ENCODE data around the gene DNAL4.

Gene DNAL4

DNA sequence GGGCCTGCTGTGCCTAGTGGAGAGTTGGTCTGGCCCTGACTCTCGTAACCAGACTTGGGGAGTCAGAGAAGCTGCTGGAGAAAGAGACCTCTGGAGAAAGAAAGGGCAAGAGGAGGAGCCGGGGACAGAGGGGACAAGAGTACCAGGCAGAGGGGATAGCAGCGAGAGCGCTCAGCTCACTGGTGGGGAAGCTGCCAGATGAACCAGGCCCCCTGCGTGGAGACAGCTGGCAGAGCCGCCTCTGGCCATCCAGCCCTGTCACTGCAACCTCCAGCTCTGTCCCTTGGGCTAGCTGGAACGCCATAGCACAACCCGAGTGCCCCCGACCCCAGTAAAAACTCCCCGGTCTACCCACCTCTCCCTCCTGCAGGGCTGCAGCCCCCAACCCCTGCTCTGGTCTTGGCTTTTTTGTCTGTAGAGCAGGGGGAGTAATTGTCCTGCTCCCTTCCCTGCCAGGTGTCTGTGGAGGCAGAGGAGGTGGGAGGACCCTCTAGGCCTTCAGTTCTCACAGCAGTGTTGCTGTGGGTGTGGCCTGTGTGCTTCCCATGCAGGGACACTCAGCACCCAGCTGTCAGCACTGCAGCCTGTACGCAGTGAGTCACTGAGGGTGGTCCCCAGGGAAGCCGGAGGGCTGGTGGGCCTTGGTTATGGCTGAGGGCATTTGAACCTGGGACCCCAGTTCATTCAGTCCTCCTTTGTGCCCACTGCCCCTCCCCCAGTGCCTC is 33.3 kb downstream of the DNAL4 start:
- no peak for DNase-seq (ENCODE audit: extremely low read depth in 1 of 2, low read depth in 1 of 2)

DNA sequence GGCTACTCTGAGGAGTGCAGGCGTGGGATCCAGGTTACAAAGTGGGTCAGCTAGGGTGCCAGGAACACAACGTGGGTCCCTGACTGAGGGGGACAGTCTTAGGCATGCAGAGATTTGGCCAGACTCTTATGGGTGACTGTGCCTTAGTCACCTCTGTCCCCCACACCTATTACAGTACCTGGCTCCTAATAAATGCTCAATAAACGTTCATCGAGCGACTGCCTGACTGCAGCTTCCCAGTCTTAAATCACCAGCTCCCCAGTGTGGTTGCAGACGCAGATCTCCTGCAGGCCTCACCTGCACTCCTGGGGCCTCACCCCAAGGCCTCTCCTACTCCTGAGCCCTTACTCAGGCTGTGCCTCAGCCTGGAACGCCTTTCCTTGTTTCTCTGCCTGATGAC is 34.9 kb downstream of the DNAL4 start:
- no peak for DNase-seq (ENCODE audit: extremely low read depth in 1 of 2, low read depth in 1 of 2)

DNA sequence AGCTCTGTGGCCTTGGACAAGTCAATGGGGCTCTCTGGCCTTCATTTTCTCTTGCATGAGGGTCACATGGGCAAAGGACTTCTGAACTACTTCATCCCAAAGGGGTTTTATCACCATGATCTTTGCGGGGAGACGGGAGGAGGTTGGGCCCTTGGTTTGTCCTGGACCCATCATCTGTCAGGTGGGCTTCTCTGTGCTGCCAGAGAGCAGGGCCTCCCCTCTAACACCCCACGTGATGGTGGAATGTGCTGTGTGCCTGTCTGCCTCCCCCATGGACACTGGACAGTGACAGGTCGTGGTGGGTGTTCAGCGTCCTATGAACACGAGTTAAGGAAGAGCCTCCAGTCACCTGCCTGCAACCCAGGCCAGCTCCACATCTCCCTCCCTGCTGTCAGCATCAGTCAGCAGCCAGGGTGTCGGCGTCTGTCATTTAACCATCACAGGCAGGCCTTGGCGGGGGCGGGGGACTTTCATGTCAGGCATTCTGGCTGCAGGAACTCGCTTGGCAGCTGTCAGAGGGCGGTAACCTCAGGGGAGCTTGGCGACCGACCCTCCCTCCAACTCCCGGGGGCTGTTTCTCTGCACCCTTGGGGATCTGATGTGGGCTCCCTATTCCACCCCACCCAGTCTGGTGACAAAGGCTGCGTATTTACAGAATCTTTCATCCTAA is 35.5 kb downstream of the DNAL4 start:
- DNase-seq (ENCODE audit: extremely low read depth in 1 of 2, low read depth in 1 of 2), result peak in 1 of 2 donors; percentile 65

DNA sequence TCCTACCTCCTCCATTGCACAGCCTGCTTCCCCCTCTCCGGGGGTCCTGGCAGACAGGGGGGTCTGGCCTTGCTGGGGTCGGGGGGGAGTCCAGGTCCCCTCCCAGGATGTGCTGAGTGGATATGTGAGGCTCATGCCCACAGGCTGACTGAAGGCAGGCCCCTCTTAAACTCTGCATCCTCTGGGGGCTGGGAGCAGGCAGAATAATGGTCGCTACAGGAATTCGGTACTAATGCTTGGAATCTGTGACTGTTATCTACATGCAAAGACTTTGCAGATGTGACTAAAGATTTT is 36.5 kb downstream of the DNAL4 start:
- DNase-seq (ENCODE audit: extremely low read depth in 1 of 2, low read depth in 1 of 2), result no peak

DNA sequence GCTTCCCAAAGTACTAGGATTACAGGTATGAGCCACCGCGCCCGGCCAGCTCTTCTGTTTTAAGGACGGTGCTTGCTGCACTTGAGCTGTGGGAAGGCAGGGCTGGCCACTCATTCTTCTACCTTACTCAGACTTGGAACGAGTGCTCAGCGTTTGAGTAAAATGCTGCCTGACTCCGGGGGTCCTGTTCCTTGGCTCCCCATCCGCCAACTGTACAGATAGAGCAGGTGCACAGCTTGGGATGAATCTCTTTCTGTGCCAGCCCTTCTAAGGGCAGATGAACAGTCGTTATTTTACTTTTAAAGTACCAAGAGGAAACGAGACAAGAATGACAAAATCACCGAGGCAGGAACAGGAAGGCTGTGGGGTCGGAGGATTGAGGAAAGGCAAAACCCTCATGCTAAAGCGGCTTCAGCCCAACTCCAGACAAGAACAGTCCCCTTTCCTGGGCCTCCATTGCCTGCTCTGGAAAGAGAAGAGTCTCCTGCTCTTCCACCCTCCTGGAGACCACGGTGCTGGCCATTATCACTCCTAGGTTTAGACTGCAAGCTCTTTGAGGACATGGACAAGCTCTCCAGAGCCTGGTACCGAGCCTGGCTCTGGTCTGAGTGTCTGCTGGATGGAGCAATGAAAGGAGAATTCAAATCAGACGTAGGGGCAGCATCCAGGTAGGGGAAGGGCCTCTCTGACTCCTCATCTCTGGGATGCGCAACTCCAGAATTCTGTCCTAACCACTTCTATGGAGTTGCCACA is 37.1 kb downstream of the DNAL4 start:
- no peak for DNase-seq (ENCODE audit: extremely low read depth in 1 of 2, low read depth in 1 of 2)

DNA sequence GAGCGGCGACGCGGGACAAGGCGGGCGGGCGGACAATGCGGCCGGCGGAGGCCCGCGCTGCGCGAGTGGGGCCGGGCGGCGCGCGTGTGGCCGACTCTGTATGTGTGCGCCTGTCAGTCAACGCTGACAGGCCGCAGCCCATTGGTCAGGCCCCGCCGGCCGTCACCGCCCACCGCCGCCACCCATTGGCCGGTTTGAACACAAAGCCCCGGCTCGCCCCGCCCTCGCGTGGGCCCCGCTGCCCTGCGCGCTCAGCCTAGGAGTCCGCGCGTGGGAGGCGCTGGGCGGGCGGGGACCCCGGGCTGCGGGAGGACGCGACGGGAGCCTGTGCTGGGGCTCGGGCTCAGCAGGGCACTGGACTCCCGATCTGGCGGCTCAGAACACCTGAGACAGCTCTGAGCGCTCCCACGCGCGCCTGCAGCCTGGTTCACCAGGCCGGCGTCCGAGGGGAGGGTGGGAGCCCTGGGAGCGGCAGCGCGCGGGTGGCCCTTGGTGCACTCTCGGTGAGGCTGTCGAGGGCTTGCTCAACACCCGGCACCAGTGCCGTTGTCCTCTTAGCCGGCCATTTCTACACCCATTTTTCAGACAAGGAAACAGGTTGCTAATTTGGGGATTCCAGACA is 37.9 kb downstream of the DNAL4 start, which contains the start of gene SUN2:
TSS of gene SUN2 (minus strand) at position 88 of the 622 bp plus-strand sequence. CDS start 3,370 bp downstream, outside the sequence.
- DNase-seq (ENCODE audit: extremely low read depth in 1 of 2, low read depth in 1 of 2), result peak; percentile 86 to 92

DNA sequence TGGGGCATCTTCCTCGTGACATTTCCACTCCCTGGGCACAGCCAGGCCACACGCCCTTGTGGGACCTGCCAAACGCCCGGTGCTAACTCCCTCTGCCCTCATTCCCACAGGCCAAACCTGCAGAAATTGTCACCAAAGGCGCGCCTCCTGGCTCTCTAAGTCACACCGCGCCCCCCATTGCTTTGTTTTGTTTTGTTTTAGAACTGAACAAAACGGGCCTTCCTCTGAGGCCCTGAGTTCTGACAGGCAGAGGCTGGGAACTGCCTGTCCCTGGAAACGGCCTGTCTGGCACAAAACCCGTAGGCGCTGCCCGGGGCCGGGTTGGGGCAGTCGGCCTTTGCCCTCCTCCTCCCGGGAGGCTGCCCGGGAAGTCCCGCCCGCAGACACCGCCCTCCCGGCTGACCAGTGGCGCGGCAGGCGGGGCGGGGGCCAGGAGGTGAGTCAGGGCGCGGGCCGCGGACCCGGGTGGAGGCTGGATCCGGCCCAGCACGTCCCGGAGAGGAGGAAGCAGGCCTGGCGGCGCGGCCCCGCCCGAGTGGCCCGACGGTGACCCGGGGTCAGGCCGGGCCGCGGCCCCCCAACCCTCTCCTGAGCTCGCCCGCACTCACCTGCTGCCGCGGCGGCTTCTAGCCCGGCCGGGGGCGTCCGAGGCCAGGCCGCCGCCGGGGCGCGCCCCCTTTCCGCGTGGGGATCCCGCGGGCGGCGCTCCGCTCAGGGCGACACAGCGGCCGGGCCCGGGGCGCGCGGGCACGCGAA is 38.6 kb downstream of the DNAL4 start:
- DNase-seq (ENCODE audit: extremely low read depth in 1 of 2, low read depth in 1 of 2), result peak in 1 of 2 donors; percentile 45

DNA sequence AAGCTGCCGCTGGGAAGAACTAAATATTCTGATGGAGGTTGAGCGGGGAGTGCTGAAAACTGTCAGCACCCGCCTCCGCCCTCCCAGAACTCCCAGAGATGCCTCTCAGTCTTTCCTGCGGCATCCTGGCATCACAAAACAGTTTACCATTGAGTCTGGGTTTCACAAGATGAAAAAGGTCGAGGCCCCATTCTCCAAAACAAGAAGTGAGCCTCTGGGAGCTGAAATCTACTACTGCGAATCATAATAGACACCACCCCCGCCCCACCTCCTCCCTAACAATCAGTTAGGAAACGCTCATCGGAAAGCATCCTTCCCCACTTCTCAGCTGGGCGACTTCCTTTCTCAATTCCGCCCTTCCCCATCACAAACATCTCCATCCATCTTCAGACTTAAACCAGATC is 39.2 kb downstream of the DNAL4 start:
- DNase-seq (ENCODE audit: extremely low read depth in 1 of 2, low read depth in 1 of 2), result no peak

DNA sequence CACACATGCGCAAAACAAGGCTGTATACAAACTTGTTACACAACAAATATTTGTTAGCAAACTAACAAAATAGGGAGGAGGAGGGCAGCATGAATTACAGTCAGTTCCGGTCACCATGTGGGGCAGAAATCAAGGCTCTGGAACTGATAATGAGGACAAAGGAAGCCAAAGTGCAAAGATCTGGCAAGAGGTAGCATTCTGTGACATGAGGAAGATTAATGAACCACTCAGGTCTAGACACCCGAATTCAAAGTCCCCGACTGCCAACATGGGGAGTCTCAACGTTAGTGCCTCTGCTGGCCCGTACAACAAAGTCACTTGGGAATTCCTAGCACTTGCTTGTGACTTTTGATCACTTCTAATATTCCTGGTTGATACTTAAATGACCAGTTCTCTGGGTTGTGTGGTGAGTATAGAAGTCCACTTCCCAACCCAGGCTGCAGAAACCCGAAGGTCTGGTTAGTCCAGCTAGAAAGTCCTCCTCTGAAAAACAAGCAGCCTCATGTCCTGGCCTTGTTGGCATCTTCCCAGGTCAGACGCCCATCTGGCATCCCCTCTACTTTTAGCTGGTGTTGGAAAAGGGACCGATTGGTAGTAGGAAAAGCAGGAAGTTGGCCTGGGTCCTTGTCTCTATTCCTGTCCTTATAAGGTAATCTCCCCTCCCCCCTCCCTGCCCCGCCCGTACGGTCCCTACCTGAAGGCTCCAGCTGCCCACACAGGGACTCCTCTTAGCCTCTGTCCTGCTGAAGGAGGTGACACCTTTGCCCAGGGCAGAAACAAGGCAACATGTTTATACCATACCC is 39.8 kb downstream of the DNAL4 start:
- DNase-seq (ENCODE audit: extremely low read depth in 1 of 2, low read depth in 1 of 2), result no peak

DNA sequence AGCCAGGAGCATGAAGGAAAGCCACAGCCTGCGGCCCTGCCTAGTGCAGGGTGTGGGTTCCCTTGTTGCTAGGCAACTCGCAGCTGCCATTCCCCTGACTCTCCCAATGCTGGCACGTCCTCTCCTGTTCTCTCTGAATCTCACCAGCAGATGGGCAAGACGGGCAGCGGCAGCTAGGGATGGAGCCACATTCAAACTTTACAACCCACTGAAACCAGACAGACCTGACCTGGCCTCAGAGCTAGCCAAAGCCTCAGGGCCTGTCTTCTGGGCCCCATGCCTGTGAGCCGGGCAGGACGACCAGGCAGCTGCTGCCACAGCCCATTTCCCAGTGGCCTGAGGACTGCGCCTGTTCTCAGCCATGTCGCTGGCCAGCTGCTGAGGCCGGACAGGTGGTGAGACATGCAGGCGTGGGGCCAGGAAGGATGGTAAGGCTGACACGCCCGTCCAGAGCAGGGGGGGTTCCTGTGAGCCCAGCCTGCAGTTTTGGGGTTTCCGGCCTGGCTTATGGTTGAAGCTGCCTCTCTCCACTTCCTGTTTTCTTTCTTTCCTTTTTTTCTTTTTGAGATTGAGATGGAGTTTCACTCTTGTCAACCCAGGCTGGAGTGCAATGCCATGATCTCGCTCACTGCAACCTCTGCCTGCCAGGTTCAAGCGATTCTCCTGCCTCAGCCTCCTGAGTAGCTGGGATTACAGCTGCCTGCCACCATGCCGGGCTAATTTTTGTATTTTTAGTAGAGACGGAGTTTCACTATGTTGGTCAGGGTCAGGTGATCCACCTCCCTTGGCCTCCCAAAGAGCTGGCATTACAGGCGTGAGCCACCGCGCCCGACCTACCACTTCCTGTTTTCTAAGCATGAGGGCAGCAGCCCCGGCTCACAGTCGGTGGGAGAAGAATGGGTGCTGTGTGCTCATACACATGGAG is 42.3 kb downstream of the DNAL4 start:
- peak; percentile 57 to 69 for DNase-seq (ENCODE audit: extremely low read depth in 1 of 2, low read depth in 1 of 2)

DNA sequence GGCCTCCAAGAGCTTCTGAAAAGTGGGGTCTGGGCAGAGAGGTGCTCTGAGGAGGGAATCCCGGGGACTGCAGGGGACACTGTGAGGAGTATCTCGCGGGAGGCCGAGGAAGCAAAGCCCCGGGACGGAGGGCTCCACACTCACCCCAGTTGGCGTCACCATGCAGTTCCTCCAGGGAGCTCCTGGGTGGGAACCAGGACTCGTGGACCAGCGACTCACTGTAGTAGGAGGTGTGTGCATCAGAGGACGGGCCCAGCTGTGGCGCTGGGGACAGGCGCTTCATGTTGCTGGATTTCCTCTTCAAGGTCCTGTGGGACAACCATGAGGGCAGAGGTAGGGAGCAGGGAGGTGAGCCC is 42.9 kb downstream of the DNAL4 start:
- DNase-seq (ENCODE audit: extremely low read depth in 1 of 2, low read depth in 1 of 2), result no peak

DNA sequence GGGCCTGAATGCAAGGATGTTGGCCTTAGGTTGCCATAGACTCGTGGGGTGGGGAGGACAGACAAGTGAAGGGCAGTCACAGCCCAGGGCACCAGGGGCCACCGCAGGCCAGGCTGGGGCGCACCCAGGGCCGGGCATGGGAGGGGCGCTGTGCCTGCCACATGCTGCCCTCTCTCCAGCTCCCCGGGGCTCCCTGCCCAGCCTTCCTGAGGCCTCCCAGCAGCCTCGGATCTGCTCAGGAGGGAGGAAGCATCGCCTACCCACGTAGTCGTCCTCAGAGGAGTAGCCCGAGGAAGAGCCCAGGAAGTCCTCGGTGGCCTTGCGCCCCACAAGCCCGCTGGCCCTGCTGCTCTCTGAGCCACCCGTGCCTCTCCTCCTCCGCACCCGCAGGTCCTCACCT is 43.3 kb downstream of the DNAL4 start:
- no peak for DNase-seq (ENCODE audit: extremely low read depth in 1 of 2, low read depth in 1 of 2)

DNA sequence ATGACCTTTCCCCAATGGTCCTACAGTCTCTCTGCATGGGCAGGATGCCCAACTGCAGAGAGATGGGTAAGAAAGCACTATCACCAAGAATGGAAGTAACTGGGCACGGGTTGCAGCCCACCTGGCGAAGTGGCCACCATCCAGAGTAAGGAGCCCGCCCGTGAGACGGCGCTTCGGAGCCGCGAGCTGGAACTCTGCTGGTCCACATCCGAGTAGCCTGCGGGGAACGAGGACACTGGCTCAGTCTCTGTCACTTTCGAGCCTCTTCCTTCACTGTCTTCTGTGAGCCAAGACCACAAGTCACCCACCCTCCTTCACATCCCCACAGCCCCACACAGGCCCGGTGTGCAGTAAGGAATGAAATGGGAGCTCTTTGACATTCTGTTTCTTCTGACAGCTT is 43.8 kb downstream of the DNAL4 start:
- DNase-seq (ENCODE audit: extremely low read depth in 1 of 2, low read depth in 1 of 2), result no peak

DNA sequence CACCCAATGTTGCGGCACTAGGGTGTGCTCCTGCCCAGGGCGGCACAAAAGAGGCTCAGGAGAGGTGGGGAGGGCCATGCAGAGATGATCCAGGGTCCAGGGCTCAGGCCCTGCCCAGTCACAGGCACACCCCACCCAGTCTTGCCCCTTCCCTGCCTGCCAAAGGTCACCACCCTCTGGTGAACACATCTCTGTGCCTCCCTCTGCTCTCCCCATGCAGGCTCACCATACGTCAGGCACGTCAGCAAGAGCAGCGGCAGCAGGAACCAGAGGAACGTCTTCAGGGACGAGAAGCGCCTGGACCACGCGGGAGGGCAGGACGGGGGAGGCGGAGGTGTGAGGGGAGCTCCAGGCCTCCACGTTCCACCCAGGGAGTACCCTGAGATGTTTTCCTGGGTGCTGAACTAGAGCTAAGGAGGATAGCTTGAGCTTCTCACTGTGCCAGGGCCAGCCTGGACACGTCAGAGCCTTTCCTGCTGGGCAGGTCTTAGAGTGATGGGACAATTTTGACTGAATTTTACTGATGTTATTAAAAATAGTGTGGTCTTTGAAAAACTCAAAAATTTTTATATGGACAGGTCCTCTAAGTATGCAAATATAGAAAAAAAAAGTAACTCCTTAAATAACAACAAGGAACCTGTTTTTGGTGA is 45.3 kb downstream of the DNAL4 start:
- no peak for DNase-seq (ENCODE audit: extremely low read depth in 1 of 2, low read depth in 1 of 2)

DNA sequence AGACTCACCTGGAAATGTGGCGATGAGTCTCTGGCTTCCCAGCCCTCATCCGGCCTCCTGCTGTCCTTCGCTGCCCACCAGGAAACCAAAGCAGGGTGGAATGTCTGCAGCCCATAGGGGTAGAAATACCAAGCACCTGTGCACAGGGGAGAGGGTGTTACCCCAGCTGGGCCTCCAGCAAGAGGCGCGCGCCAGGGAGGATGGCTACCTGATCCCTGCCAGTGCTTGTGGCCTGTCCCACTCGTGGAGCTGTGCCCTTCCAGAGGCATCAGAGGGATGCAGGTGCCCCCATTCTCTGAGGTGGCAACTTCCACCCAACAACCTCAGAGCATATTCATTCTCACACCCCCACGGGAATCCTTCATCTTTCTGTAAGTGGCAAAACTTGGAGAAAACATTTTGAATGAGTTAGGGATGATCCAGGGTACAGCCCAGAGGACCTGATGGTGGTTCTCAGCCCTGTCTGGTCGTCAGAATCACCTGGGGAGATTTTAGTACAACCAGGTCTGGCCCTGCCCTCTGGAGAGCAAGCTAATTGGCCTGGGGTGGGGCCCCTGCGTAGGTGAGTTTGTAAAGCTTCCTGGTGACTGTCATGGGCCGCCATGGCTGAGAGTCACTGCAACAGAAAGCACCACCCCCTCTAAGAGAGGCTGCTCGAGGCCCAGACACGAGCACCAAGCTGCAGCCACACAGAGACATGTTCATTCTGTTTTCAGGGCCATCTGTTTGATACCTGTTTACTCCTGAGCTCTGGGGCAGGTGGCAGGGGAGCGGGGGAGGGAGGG is 48.1 kb downstream of the DNAL4 start:
- DNase-seq (ENCODE audit: extremely low read depth in 1 of 2, low read depth in 1 of 2), result no peak

DNA sequence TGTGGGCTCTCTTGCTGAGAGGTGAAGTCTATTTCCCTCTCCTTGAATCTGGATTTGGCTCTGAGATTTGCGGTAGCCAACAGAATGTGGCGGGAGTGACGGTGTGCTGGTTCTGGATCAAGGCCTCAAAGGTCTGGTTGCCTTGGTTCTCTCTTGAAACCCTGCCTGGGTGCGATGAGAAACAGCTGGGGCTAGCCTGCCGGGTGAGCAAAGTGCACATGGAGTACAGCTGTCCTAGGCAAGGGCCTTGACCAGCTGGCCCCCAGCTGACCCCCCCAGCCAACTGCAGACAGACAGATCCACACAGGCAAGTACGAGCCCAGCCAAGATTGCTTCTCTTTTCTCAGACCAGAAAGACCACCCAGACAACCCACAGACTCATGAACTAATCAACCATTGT is 49.0 kb downstream of the DNAL4 start:
- no peak for DNase-seq (ENCODE audit: extremely low read depth in 1 of 2, low read depth in 1 of 2)

DNA sequence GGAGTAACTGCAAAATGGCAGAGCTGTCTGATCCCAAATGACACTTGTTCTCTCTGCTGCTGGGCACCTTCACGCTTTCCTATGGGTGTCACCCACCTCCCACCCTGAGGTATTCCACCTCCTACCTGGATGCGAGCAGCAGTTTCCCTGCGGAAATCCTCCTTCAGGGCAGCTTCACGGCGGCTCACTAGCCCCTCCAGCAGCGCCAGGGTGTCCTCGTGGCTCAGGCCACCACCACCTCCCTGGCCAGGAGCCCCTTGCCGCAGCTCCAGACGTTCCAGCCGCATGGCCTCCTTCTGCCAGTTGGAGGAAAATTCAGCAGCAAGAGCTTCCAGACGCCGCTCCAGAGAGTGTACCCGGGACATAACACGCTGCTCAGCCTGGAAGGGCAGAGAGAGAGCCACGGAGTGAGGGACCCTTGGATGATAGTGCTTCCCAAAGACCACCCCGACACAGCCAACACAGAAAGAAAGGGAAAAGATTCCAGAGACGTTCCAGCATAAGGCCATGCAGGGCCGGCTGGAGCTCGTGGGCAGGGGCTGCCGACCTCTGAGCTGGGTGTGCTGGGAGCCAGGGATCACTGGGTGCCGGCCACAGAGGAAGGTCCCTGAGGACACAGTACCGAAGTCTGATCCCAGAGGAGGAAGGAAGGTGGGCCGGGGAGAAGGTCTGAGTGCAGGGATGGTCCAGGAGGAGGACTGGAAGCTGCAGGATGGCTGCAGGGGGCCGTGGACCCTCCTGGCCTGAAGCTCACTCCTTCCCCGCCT is 51.6 kb downstream of the DNAL4 start:
- no peak for DNase-seq (ENCODE audit: extremely low read depth in 1 of 2, low read depth in 1 of 2)
